ENCODE measurements around the gene AADACL3. TPM values are rescaled to one million over a fixed set of nuclear protein-coding genes. Genes with fewer than 3 reads are reported as not detected.

AADACL3 gene
- total and polyA plus RNA-seq, 3 donors from 2014 or later: not detected

DNA sequence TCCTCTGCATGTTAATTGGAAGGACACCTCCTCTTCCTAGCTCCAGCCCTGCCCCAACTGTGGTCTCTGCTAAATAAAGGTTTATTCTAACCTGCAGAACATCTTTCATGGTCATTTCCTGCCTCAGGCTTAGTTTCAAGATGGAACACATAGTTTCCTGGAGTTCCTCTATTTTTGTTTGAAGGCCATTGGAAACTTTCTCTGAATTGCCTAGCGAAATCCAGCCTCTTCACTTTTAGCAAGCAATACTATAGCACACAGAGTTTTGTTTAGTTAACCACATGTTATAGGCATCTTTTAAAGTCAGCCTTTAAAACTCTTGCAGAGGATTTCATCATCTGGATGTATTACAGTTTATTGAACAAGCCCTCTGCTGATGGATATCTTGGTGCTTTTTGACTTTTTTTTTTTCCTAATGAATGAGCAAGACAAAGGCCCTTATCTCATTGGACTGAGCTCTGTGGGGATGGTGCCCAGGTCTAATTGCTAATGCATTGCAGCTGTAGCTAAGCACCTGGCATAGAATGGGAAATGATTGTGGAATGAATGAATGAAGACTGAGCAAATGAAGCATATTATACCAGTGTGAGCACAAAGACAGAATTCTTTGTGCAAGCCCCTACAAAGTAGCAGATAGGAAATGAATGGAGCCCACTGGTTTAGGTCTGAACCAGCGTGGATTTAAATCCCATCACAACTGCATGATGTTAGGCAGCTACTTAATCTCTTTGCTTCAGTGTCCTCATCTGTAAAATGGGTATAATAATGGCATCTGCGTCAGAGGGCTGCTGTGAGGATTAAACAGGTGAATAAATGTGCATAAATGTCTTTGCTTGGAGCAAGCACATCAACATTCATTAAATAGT lies 29.4 kb downstream of the AADACL3 start:
- no peak for DNase-seq
- intact Hi-C loops (cut with DNase I; ENCODE audit: low total_unique reads): no loop called here
- 83 to 84% methylated on average over 3 of the region's 3 CpGs for WGBS, 2 donors

DNA sequence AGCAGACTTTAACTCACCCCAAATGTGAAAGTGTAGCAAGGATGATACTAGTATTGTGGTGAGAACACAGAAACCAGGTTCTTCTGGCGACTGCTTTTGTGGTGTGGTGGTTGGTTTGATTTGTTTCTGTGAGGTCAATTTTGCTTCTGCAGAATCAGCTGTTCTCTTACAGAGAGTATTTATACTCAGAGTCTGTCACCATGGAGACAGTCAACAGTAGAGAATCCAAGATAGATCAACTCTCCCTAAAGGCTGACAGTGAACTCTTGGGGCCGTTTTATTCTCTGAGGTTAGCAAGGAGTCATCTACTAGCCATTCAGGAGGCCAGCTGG lies 30.0 kb downstream of the AADACL3 start, which contains the start of gene CFAP107:
TSS of gene CFAP107 (plus strand) at position 209 of the 332 bp plus-strand sequence. CDS start 231 bp downstream, outside the sequence.
- Histone ChIP-seq H3K27ac (no peak within 1 kb of the TSS), H3K4me3 (no peak within 1 kb of the TSS), H3K4me1 (no peaks in the 10 kb centered on the region), H3K9me3 (no peaks in the 10 kb centered on the region), H3K36me3 (ENCODE audit: low read depth, missing control alignments) (no peaks in the 10 kb centered on the region), H3K27me3 (no peaks in the 10 kb centered on the region)
- TF ChIP-seq POLR2A (IDR thresholded peaks at IDR 0.05): no peak
- TF ChIP-seq, protein P1, sequence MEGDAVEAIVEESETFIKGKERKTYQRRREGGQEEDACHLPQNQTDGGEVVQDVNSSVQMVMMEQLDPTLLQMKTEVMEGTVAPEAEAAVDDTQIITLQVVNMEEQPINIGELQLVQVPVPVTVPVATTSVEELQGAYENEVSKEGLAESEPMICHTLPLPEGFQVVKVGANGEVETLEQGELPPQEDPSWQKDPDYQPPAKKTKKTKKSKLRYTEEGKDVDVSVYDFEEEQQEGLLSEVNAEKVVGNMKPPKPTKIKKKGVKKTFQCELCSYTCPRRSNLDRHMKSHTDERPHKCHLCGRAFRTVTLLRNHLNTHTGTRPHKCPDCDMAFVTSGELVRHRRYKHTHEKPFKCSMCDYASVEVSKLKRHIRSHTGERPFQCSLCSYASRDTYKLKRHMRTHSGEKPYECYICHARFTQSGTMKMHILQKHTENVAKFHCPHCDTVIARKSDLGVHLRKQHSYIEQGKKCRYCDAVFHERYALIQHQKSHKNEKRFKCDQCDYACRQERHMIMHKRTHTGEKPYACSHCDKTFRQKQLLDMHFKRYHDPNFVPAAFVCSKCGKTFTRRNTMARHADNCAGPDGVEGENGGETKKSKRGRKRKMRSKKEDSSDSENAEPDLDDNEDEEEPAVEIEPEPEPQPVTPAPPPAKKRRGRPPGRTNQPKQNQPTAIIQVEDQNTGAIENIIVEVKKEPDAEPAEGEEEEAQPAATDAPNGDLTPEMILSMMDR (IDR thresholded peaks at IDR 0.05): no peak
- 34 to 48% methylated on average over 2 of the region's 2 CpGs for WGBS, 2 donors
- intact Hi-C loops (cut with DNase I; ENCODE audit: low total_unique reads): no loop called here
- DNase-seq: no peak

More for the DNA sequence above, 29.4 kb downstream of the AADACL3 start:
- no peaks in the 10 kb centered on the region for H3K27me3 ChIP-seq
- H3K4me1 ChIP-seq: no peaks in the 10 kb centered on the region
- H3K27ac ChIP-seq: no peak overlapping the region
- no peaks in the 10 kb centered on the region for H3K36me3 ChIP-seq (ENCODE audit: low read depth, missing control alignments)
- H3K9me3 ChIP-seq: no peaks in the 10 kb centered on the region
- no peak for TF ChIP-seq POLR2A (IDR thresholded peaks at IDR 0.05)
- TF ChIP-seq, protein P1 (IDR thresholded peaks at IDR 0.05): no peak
- no peak overlapping the region for H3K4me3 ChIP-seq

DNA sequence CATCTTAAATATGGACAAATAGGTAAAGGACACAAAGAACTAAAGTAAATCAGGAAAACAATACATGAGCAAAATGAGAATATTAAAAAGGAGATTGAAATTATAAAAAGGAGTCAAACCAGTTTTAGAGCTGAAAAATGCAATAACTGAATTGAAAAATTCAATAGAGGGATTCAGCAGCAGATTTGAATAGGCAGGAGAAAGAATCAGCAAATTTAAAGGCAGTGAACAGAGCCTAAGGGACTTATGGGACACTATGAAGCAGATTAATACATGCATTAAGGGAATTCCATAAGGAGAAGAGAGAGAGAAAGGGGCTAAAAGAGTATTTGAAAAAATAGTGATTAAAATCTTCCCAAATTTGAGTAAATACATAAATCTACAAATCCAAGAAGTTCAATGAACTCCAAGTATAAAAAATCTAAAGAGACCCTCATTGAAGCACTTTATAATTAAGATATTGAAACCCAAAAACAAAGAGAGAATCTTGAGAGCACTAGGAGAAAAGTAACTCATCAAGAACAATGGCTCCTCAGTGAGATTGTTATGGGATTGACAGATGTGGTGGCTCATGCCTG lies 33.0 kb downstream of the AADACL3 start:
- no peak overlapping the region for H3K27ac ChIP-seq
- no peaks in the 10 kb centered on the region for H3K36me3 ChIP-seq (ENCODE audit: low read depth, missing control alignments)
- H3K4me1 ChIP-seq: no peaks in the 10 kb centered on the region
- no peaks in the 10 kb centered on the region for H3K9me3 ChIP-seq
- no peak for DNase-seq
- intact Hi-C loops (cut with DNase I; ENCODE audit: low total_unique reads): no loop called here
- no peak for TF ChIP-seq POLR2A (IDR thresholded peaks at IDR 0.05)
- TF ChIP-seq, protein P1 (IDR thresholded peaks at IDR 0.05): no peak
- no peak overlapping the region for H3K4me3 ChIP-seq
- no peaks in the 10 kb centered on the region for H3K27me3 ChIP-seq

DNA sequence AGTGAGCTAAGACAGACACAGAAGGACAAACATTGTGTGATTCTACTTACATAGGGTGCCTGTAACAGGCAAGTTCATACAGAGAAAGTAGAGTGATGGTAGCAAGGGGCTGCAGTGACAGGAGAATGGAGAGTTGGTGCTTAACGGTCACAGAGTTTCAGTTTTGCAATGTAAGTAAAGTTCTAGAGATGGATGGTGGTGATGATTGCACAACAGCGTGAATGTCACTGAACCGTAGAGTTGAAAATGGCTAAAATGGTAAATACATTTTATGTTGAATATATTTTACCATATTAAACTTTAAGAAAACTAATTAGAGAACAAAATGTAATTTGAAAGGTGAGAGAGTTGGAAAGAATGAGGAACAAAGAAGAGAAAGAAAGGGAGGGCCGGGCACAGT lies 38.8 kb downstream of the AADACL3 start:
- no peak for DNase-seq

More for the DNA sequence above, 38.8 kb downstream of the AADACL3 start:
- Histone ChIP-seq H3K27ac (no peak overlapping the region), H3K4me3 (no peak overlapping the region), H3K36me3 (ENCODE audit: low read depth, missing control alignments) (no peaks in the 10 kb centered on the region), H3K9me3 (no peaks in the 10 kb centered on the region), H3K4me1 (no peaks in the 10 kb centered on the region), H3K27me3 (no peaks in the 10 kb centered on the region)
- TF ChIP-seq POLR2A (IDR thresholded peaks at IDR 0.05): no peak
- TF ChIP-seq, protein P1 (IDR thresholded peaks at IDR 0.05): no peak
- intact Hi-C loops (cut with DNase I; ENCODE audit: low total_unique reads): no loop called here
- WGBS, 2 donors: 85 to 92% methylated on average over 4 of the region's 4 CpGs

All from testis (tissue), 3 donors.